ENCODE data around the gene SNX7. TPM values are rescaled to one million over a fixed set of nuclear protein-coding genes. Genes with fewer than 3 reads are reported as not detected.

The SNX7 gene
- total RNA-seq, 1 donor from 2014 or later, result 39.9 TPM

DNA sequence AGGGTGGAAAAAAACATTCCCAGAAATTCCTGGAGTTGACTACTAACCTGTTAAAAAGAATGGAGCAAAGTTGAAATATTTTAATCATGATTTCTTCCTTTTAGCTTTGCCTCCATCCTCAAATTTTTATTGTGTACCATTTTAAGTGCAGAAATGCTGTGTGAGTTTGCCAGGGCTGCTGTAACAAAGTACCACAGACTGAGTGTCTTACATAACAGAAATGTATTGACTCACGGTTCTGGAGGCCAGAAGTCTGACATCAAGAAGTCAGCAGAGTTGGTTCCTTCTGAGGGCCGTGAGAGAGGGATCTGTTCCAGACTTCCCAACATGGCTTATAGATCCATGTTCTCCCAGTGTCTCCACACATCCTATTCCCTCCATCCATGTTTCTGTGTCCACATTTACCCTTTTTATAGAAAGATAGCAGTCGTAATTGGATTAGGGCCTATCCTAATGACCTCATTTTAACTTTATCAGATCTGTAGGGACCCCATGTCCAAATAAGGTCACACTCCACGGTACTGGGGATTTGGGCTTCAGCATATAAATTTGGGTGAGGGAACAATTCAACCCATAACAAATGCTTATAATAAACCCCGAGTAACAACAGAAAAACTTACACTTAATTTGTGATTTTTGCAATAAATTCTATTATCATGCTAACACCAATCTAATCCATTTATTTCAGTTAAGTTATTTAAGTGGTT is 12.7 kb downstream of the SNX7 start:
- no peak overlapping the region for H3K9ac ChIP-seq (ENCODE audit: low read length)
- Mint-ChIP-seq H3K36me3 (ENCODE audit: low read depth, unreplicated experiment) (peaks cover 5% of the 10 kb centered on the region), H3K27ac (ENCODE audit: unreplicated experiment) (no peak overlapping the region), H3K9me3 (ENCODE audit: unreplicated experiment) (peaks cover 7% of the 10 kb centered on the region), H3K27me3 (ENCODE audit: low read depth, unreplicated experiment) (no peaks in the 10 kb centered on the region), H3K4me3 (ENCODE audit: unreplicated experiment) (no peak overlapping the region), H3K4me1 (ENCODE audit: low read depth, unreplicated experiment) (peaks cover 17% of the 10 kb centered on the region)
- H3K79me2 ChIP-seq (ENCODE audit: insufficient read depth, low read length), result peaks cover 46% of the 10 kb centered on the region
- TF ChIP-seq EZH2 (IDR thresholded peaks at IDR 0.05; ENCODE audit: insufficient read depth, low read length) (no peak), CTCF (IDR thresholded peaks at IDR 0.05; ENCODE audit: insufficient read depth, low read depth, low read length) (no peak)
- H3K4me1 ChIP-seq (ENCODE audit: insufficient read depth, low read length), result peaks cover 9% of the 10 kb centered on the region
- DNase-seq (ENCODE audit: low read depth) (peak; percentile 72), FAIRE-seq (peak; percentile 91)
- no peaks in the 10 kb centered on the region for H3K9me3 ChIP-seq (ENCODE audit: insufficient read depth, low read depth, low read length)
- no peaks in the 10 kb centered on the region for H3K36me3 ChIP-seq (ENCODE audit: insufficient read depth, low read length)
- no peaks in the 10 kb centered on the region for H3K27me3 ChIP-seq (ENCODE audit: insufficient read depth, low read length)
- no peak overlapping the region for H3K27ac ChIP-seq (ENCODE audit: low read depth, low read length)
- no peak overlapping the region for H3K4me3 ChIP-seq (ENCODE audit: insufficient read depth, low read depth, low read length)
- no peaks in the 10 kb centered on the region for H4K20me1 ChIP-seq (ENCODE audit: insufficient read depth, low read length)
- H3K4me2 ChIP-seq (ENCODE audit: low read length), result no peak overlapping the region
- no peak overlapping the region for H2AFZ ChIP-seq (ENCODE audit: low read depth, low read length)

DNA sequence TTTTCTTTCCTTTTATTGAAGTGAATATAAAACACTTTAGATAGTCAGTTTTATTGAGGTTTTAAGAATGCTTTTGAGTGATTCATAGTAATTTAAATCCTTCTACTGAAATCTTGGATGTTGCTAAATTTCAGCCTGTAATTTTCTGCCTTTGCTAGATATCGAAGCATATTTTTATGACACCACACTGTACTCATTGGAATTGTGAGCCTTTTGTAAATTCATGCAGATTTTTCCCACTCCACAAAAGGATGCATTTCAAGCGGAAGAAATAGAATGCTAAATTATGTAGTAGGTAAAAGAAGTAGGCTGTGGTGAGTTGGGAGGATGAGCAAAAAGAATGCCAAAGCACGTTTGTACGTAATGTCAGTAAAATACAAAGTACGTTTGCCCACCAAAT is 13.8 kb downstream of the SNX7 start:
- DNase-seq (ENCODE audit: low read depth) (no peak), FAIRE-seq (peak; percentile 23)
- TF ChIP-seq CTCF (IDR thresholded peaks at IDR 0.05; ENCODE audit: insufficient read depth, low read depth, low read length) (no peak), EZH2 (IDR thresholded peaks at IDR 0.05; ENCODE audit: insufficient read depth, low read length) (no peak)
- Histone ChIP-seq H4K20me1 (ENCODE audit: insufficient read depth, low read length) (no peaks in the 10 kb centered on the region), H3K4me2 (ENCODE audit: low read length) (no peak overlapping the region), H3K27ac (ENCODE audit: low read depth, low read length) (no peak overlapping the region), H3K27me3 (ENCODE audit: insufficient read depth, low read length) (no peaks in the 10 kb centered on the region), H3K4me1 (ENCODE audit: insufficient read depth, low read length) (peaks cover 5% of the 10 kb centered on the region), H3K9me3 (ENCODE audit: insufficient read depth, low read depth, low read length) (no peaks in the 10 kb centered on the region), H3K79me2 (ENCODE audit: insufficient read depth, low read length) (peaks cover 44% of the 10 kb centered on the region), H2AFZ (ENCODE audit: low read depth, low read length) (no peak overlapping the region), H3K4me3 (ENCODE audit: insufficient read depth, low read depth, low read length) (no peak overlapping the region), H3K36me3 (ENCODE audit: insufficient read depth, low read length) (no peaks in the 10 kb centered on the region), H3K9ac (ENCODE audit: low read length) (no peak overlapping the region)
- Mint-ChIP-seq H3K4me1 (ENCODE audit: low read depth, unreplicated experiment) (peaks cover 8% of the 10 kb centered on the region), H3K36me3 (ENCODE audit: low read depth, unreplicated experiment) (peaks cover 5% of the 10 kb centered on the region), H3K4me3 (ENCODE audit: unreplicated experiment) (no peak overlapping the region), H3K27me3 (ENCODE audit: low read depth, unreplicated experiment) (no peaks in the 10 kb centered on the region), H3K9me3 (ENCODE audit: unreplicated experiment) (peaks cover 7% of the 10 kb centered on the region), H3K27ac (ENCODE audit: unreplicated experiment) (no peak overlapping the region)

DNA sequence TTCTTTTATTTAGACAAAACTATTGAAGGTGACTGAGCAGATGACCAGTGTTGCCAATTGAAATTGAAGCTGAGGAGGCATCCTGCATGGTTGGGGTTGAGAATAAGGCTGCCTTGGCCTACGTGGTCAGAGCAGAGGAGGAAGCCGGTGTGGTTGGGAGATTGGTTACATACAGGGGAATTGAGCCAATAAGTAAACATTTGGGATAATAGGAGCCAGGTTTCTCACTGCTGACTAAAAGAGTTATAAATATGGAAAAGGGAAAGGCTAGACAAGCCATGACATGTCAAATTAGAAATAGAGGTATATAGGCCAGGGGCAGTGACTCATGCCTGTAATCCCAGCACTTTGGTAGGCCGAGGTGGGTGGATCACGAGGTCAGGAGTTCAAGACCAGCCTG is 15.8 kb downstream of the SNX7 start:
- FAIRE-seq, result no peak
- H4K20me1 ChIP-seq (ENCODE audit: insufficient read depth, low read length), result no peaks in the 10 kb centered on the region
- no peaks in the 10 kb centered on the region for H3K27me3 ChIP-seq (ENCODE audit: insufficient read depth, low read length)
- peaks cover 25% of the 10 kb centered on the region for H3K79me2 ChIP-seq (ENCODE audit: insufficient read depth, low read length)
- Mint-ChIP-seq H3K36me3 (ENCODE audit: low read depth, unreplicated experiment) (peaks cover 7% of the 10 kb centered on the region), H3K4me1 (ENCODE audit: low read depth, unreplicated experiment) (peaks cover 8% of the 10 kb centered on the region), H3K27ac (ENCODE audit: unreplicated experiment) (no peak overlapping the region), H3K27me3 (ENCODE audit: low read depth, unreplicated experiment) (no peaks in the 10 kb centered on the region), H3K9me3 (ENCODE audit: unreplicated experiment) (peaks cover 7% of the 10 kb centered on the region), H3K4me3 (ENCODE audit: unreplicated experiment) (no peak overlapping the region)
- no peaks in the 10 kb centered on the region for H3K9me3 ChIP-seq (ENCODE audit: insufficient read depth, low read depth, low read length)
- H2AFZ ChIP-seq (ENCODE audit: low read depth, low read length), result no peak overlapping the region
- no peak overlapping the region for H3K4me2 ChIP-seq (ENCODE audit: low read length)
- no peak overlapping the region for H3K4me3 ChIP-seq (ENCODE audit: insufficient read depth, low read depth, low read length)
- no peak overlapping the region for H3K9ac ChIP-seq (ENCODE audit: low read length)
- no peaks in the 10 kb centered on the region for H3K36me3 ChIP-seq (ENCODE audit: insufficient read depth, low read length)
- H3K4me1 ChIP-seq (ENCODE audit: insufficient read depth, low read length), result peaks cover 5% of the 10 kb centered on the region
- no peak for TF ChIP-seq CTCF (IDR thresholded peaks at IDR 0.05; ENCODE audit: insufficient read depth, low read depth, low read length)
- peak; percentile 93 for DNase-seq (ENCODE audit: low read depth)
- H3K27ac ChIP-seq (ENCODE audit: low read depth, low read length), result peak overlapping the region; percentile 7
